Vagina (tissue), 2 donors: ENCODE data around the gene LRRC1. TPM values are rescaled to one million over a fixed set of nuclear protein-coding genes. Genes with fewer than 3 reads are reported as not detected.

Source experiments
- DNase-seq, 2 donors: peaks; one replicate each; pipeline ENCODE4 v3.0.0-alpha.2; 2017; ENCODE audit errors: extremely low spot score in 2 of 2
- H3K27ac ChIP-seq: fragments of 200-600 bp; sonication (generic); one replicate; pipeline ENCODE4 v1.5.1; 2019
- H3K27me3 ChIP-seq: fragments of 200-600 bp; sonication (generic); one replicate; pipeline ENCODE4 v1.5.1; 2019
- H3K36me3 ChIP-seq, 2 donors: fragments of 200-600 bp; sonication (generic); one replicate each; pipeline ENCODE4 v1.5.1; 2017 to 2019
- H3K4me1 ChIP-seq: fragments of 200-600 bp; sonication (generic); one replicate; pipeline ENCODE4 v1.5.1; 2019
- H3K4me3 ChIP-seq, 2 donors: fragments of 200-600 bp; sonication (generic); 1 replicate in 1 of 2; 2 replicates in 1 of 2; pipeline ENCODE4 v1.5.1; 2016 to 2019
- H3K9me3 ChIP-seq: fragments of 200-600 bp; sonication (generic); one replicate; pipeline ENCODE4 v1.5.1; 2019
- CTCF ChIP-seq, 3 experiments: fragments of 450-650 bp in 2 of 3; fragments of 200-600 bp in 1 of 3; sonication (generic) in 1 of 3; IDR thresholded peaks; one replicate each; pipeline ENCODE4 v1.5.1; 2017 to 2019; ENCODE audit warnings: antibody characterized with exemption in 3 of 3, mild to moderate bottlenecking in 2 of 3, moderate library complexity in 2 of 3
- POLR2A ChIP-seq, 2 donors: fragments of 450-650 bp; IDR thresholded peaks; one replicate each; pipeline ENCODE4 v1.6.1; 2017; ENCODE audit warnings: antibody characterized with exemption in 2 of 2, mild to moderate bottlenecking in 2 of 2, moderate library complexity in 2 of 2
- POLR2AphosphoS5 ChIP-seq, 2 donors: sonication (generic); formaldehyde crosslinking; IDR thresholded peaks; one replicate each; pipeline ENCODE4 v1.9.0; 2017; ENCODE audit warnings: antibody characterized with exemption in 2 of 2, mild to moderate bottlenecking in 2 of 2, low read depth in 1 of 2; ENCODE audit not compliant: insufficient read depth in 1 of 2
- intact Hi-C: fragments of 100-400 bp; cut with DNase I; formaldehyde crosslinking; loops from one replicate; pipeline ENCODE4 v1.15.1; 2023
- total RNA-seq: library from RNA; depleted of rRNA; stranded (reverse); fragments of >200 nt; gene quantifications from one replicate; pipeline ENCODE4 v1.2.3, GENCODE V29; 2016

LRRC1 gene
- total RNA-seq, 1 donor from 2014 or later: 52.5 TPM

- no peaks in the 10 kb centered on the region for H3K27me3 ChIP-seq
- intact Hi-C loops: no loop called here
- H3K4me1 ChIP-seq: no peaks in the 10 kb centered on the region
These were observed 33.8 kb upstream of the LRRC1 start for GRCh38 chr6:53761036-53761435.

GRCh38 chr6:53765270-53765669, 29.5 kb upstream of the LRRC1 start:
- Histone ChIP-seq H3K4me3 (no peak overlapping the region), H3K27me3 (no peaks in the 10 kb centered on the region), H3K4me1 (no peaks in the 10 kb centered on the region), H3K27ac (no peak overlapping the region), H3K9me3 (no peaks in the 10 kb centered on the region), H3K36me3 (no peaks in the 10 kb centered on the region)
- TF ChIP-seq POLR2A (IDR thresholded peaks at IDR 0.05) (no peak), CTCF (IDR thresholded peaks at IDR 0.05) (no peak), POLR2AphosphoS5 (IDR thresholded peaks at IDR 0.05; ENCODE audit: insufficient read depth in 1 of 2, low read depth in 1 of 2) (no peak)
- DNase-seq: no peak
- intact Hi-C loops: no loop called here

More at GRCh38 chr6:53761036-53761435, 33.8 kb upstream of the LRRC1 start:
- H3K9me3 ChIP-seq: no peaks in the 10 kb centered on the region
- no peak for DNase-seq
- H3K27ac ChIP-seq: no peak overlapping the region
- TF ChIP-seq CTCF (IDR thresholded peaks at IDR 0.05): no peak
- no peak for TF ChIP-seq POLR2A (IDR thresholded peaks at IDR 0.05)
- TF ChIP-seq POLR2AphosphoS5 (IDR thresholded peaks at IDR 0.05; ENCODE audit: insufficient read depth in 1 of 2, low read depth in 1 of 2): no peak
- no peak overlapping the region for H3K4me3 ChIP-seq
- H3K36me3 ChIP-seq: no peaks in the 10 kb centered on the region

- intact Hi-C loops: no loop called here
- no peaks in the 10 kb centered on the region for H3K36me3 ChIP-seq
- DNase-seq: no peak
- no peak overlapping the region for H3K4me3 ChIP-seq
- TF ChIP-seq POLR2AphosphoS5 (IDR thresholded peaks at IDR 0.05; ENCODE audit: insufficient read depth in 1 of 2, low read depth in 1 of 2) (no peak), POLR2A (IDR thresholded peaks at IDR 0.05) (no peak), CTCF (IDR thresholded peaks at IDR 0.05) (no peak)
- H3K27ac ChIP-seq: no peak overlapping the region
- no peaks in the 10 kb centered on the region for H3K4me1 ChIP-seq
- no peaks in the 10 kb centered on the region for H3K9me3 ChIP-seq
- H3K27me3 ChIP-seq: no peaks in the 10 kb centered on the region
These were observed 27.9 kb upstream of the LRRC1 start for GRCh38 chr6:53766930-53767329.

- Histone ChIP-seq H3K36me3 (no peaks in the 10 kb centered on the region), H3K4me1 (no peaks in the 10 kb centered on the region), H3K9me3 (no peaks in the 10 kb centered on the region), H3K4me3 (no peak overlapping the region), H3K27ac (no peak overlapping the region), H3K27me3 (no peaks in the 10 kb centered on the region)
- TF ChIP-seq POLR2A (IDR thresholded peaks at IDR 0.05) (no peak), CTCF (IDR thresholded peaks at IDR 0.05) (no peak), POLR2AphosphoS5 (IDR thresholded peaks at IDR 0.05; ENCODE audit: insufficient read depth in 1 of 2, low read depth in 1 of 2) (no peak)
- intact Hi-C loops: no loop called here
- no peak for DNase-seq
These were observed 26.9 kb upstream of the LRRC1 start for GRCh38 chr6:53767941-53768340.

GRCh38 chr6:53768636-53769035, 26.2 kb upstream of the LRRC1 start:
- no peak overlapping the region for H3K4me3 ChIP-seq

More at GRCh38 chr6:53768636-53769035, 26.2 kb upstream of the LRRC1 start:
- Histone ChIP-seq H3K27me3 (no peaks in the 10 kb centered on the region), H3K27ac (no peak overlapping the region), H3K4me1 (no peaks in the 10 kb centered on the region), H3K9me3 (no peaks in the 10 kb centered on the region), H3K36me3 (no peaks in the 10 kb centered on the region)
- intact Hi-C loops: no loop called here
- TF ChIP-seq CTCF (IDR thresholded peaks at IDR 0.05): no peak
- no peak for TF ChIP-seq POLR2A (IDR thresholded peaks at IDR 0.05)
- no peak for TF ChIP-seq POLR2AphosphoS5 (IDR thresholded peaks at IDR 0.05; ENCODE audit: insufficient read depth in 1 of 2, low read depth in 1 of 2)
- DNase-seq: no peak
